Thyroid gland (tissue), 4 donors: ENCODE measurements around the gene SLC24A3. TPM values are rescaled to one million over a fixed set of nuclear protein-coding genes. Genes with fewer than 3 reads are reported as not detected.

Source experiments
- DNase-seq, 2 donors: peaks; one replicate each; pipeline ENCODE4 v3.0.0-alpha.2; 2019
- H3K27ac ChIP-seq, 3 donors: fragments of 200-600 bp; sonication (generic); 1 replicate in 2 of 3; 2 replicates in 1 of 3; pipeline ENCODE4 v1.5.1; 2016 to 2019; ENCODE audit warnings: mild to moderate bottlenecking in 1 of 3, moderate library complexity in 1 of 3
- H3K27me3 ChIP-seq: fragments of 200-600 bp; sonication (generic); one replicate; pipeline ENCODE4 v1.5.1; 2019
- H3K36me3 ChIP-seq, 2 donors: fragments of 200-600 bp; sonication (generic); one replicate each; pipeline ENCODE4 v1.5.1; 2016 to 2019
- H3K4me1 ChIP-seq, 2 donors: fragments of 200-600 bp; sonication (generic); one replicate each; pipeline ENCODE4 v1.5.1; 2017 to 2019
- H3K4me3 ChIP-seq, 3 donors: fragments of 200-600 bp; sonication (generic); replicated peaks in 1 of 3; 1 replicate in 2 of 3; 2 replicates in 1 of 3; pipeline ENCODE4 v1.5.1; 2016; ENCODE audit warnings: mild to moderate bottlenecking in 1 of 3
- H3K9me3 ChIP-seq: fragments of 200-600 bp; sonication (generic); one replicate; pipeline ENCODE4 v1.5.1; 2017
- CTCF ChIP-seq, 6 experiments: fragments of 200-600 bp in 3 of 6; fragments of 450-650 bp in 3 of 6; sonication (generic) in 3 of 6; IDR thresholded peaks; one replicate each; pipeline ENCODE4 v1.5.1; 2016 to 2019; ENCODE audit warnings: antibody characterized with exemption in 6 of 6, mild to moderate bottlenecking in 2 of 6, inconsistent platforms in 1 of 6, moderate library complexity in 1 of 6
- POLR2A ChIP-seq, 2 donors: fragments of 450-650 bp; IDR thresholded peaks; one replicate each; pipeline ENCODE4 v1.6.1; 2017; ENCODE audit warnings: antibody characterized with exemption in 2 of 2, mild to moderate bottlenecking in 2 of 2, moderate library complexity in 1 of 2
- WGBS, 2 donors: methylation state at CpG; one replicate each; pipeline ENCODE4 v1.1.5; 2017; 5-methylcytosine and 5-hydroxymethylcytosine counted together
- intact Hi-C: fragments of 100-400 bp; cut with DNase I; formaldehyde crosslinking; loops from one replicate; pipeline ENCODE4 v1.15.1; 2023
- total RNA-seq, 4 donors: library from RNA; depleted of rRNA; stranded (reverse); fragments of >200 nt; gene quantifications; one replicate each; pipeline ENCODE4 v1.2.3, GENCODE V29; 2016

The SLC24A3 gene
- total RNA-seq, 4 donors from 2014 or later, result 4.0 to 8.1 (median 6.3) TPM

- no peak for DNase-seq
- Histone ChIP-seq H3K4me1 (no peaks in the 10 kb centered on the region), H3K36me3 (no peaks in the 10 kb centered on the region), H3K27me3 (no peaks in the 10 kb centered on the region), H3K27ac (no peak overlapping the region), H3K9me3 (no peaks in the 10 kb centered on the region), H3K4me3 (no peak overlapping the region)
- no peak for TF ChIP-seq POLR2A (IDR thresholded peaks at IDR 0.05)
- no peak for TF ChIP-seq CTCF (IDR thresholded peaks at IDR 0.05)
- 81% methylated on average over 4 of the region's 4 CpGs for WGBS, 2 donors
- intact Hi-C loops, result no loop called here
These were observed 251.2 kb downstream of the SLC24A3 start for GRCh38 chr20:19463597-19463996.

- no peaks in the 10 kb centered on the region for H3K36me3 ChIP-seq
- no peaks in the 10 kb centered on the region for H3K4me1 ChIP-seq
- 82 to 89% methylated on average over 2 of the region's 2 CpGs for WGBS, 2 donors
- no peak overlapping the region for H3K4me3 ChIP-seq
- TF ChIP-seq POLR2A (IDR thresholded peaks at IDR 0.05) (no peak), CTCF (IDR thresholded peaks at IDR 0.05) (no peak)
- intact Hi-C loops, result no loop called here
- H3K9me3 ChIP-seq, result no peaks in the 10 kb centered on the region
- H3K27me3 ChIP-seq, result no peaks in the 10 kb centered on the region
- no peak overlapping the region for H3K27ac ChIP-seq
- DNase-seq, result no peak
These were observed 253.1 kb downstream of the SLC24A3 start for GRCh38 chr20:19465536-19465935.

GRCh38 chr20:19466206-19466928, 253.9 kb downstream of the SLC24A3 start:
- H3K36me3 ChIP-seq, result no peaks in the 10 kb centered on the region
- H3K9me3 ChIP-seq, result no peaks in the 10 kb centered on the region
- no peak for DNase-seq
- 87 to 93% methylated on average over 10 of the region's 10 CpGs for WGBS, 2 donors
- no peaks in the 10 kb centered on the region for H3K27me3 ChIP-seq
- no peak overlapping the region for H3K4me3 ChIP-seq
- no peaks in the 10 kb centered on the region for H3K4me1 ChIP-seq
- intact Hi-C loops, result no loop called here
- H3K27ac ChIP-seq, result no peak overlapping the region
- no peak for TF ChIP-seq POLR2A (IDR thresholded peaks at IDR 0.05)
- TF ChIP-seq CTCF (IDR thresholded peaks at IDR 0.05), result no peak

- TF ChIP-seq POLR2A (IDR thresholded peaks at IDR 0.05) (no peak), CTCF (IDR thresholded peaks at IDR 0.05) (no peak)
- WGBS, 2 donors, result 96 to 98% methylated on average over 8 of the region's 8 CpGs
- H3K36me3 ChIP-seq, result no peaks in the 10 kb centered on the region
- H3K27ac ChIP-seq, result no peak overlapping the region
- intact Hi-C loops, result no loop called here
- no peaks in the 10 kb centered on the region for H3K9me3 ChIP-seq
- no peaks in the 10 kb centered on the region for H3K27me3 ChIP-seq
- no peak overlapping the region for H3K4me3 ChIP-seq
- no peak for DNase-seq
- H3K4me1 ChIP-seq, result no peaks in the 10 kb centered on the region
These were observed 260.9 kb downstream of the SLC24A3 start for GRCh38 chr20:19473216-19473921.

DNA sequence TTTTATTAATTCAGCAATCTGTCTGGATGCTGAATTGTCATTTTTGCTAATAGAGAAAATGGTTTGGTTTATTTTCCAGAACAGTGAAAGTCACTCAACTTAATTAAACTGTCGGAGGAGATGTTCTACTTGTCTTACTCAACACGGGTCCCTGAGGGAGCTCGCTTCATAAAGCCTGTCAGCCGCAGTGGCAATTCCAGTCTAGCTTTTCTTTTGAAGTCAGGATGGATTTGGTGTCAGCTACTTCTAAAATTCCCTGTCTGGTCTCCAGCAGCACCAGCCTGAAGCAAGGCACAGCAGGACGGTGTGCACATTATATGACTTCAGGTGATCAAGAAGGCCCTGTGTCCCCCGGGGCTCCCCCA, 261.5 kb downstream of the SLC24A3 start:
- TF ChIP-seq CTCF (IDR thresholded peaks at IDR 0.05) (no peak), POLR2A (IDR thresholded peaks at IDR 0.05) (no peak)
- H3K4me1 ChIP-seq, result no peaks in the 10 kb centered on the region
- H3K36me3 ChIP-seq, result no peaks in the 10 kb centered on the region
- no peaks in the 10 kb centered on the region for H3K27me3 ChIP-seq
- WGBS, 2 donors, result 86 to 89% methylated on average over 6 of the region's 6 CpGs
- no peak overlapping the region for H3K4me3 ChIP-seq
- no peak overlapping the region for H3K27ac ChIP-seq
- intact Hi-C loops, result no loop called here
- no peak for DNase-seq
- no peaks in the 10 kb centered on the region for H3K9me3 ChIP-seq
